NCI-H2081 (cell line): Measurements from ENCODE around the gene HAUS8.
"Not testable (repeated sequence)": the region's sequence is repeated elsewhere in the genome, so short reads cannot be mapped to it uniquely, and the experiment has no call there.

Experiments
- DNase-seq, 2 experiments: peaks; one replicate each; lab custom pipeline; 2025; lab: John Stamatoyannopoulos, UW

HAUS8 gene

GRCh38 chr19:17035842-17036424, 39.3 kb downstream of the HAUS8 start:
- DNase-seq: no peak

- no peak for DNase-seq
Measured at GRCh38 chr19:17031741-17032140, 43.5 kb downstream of the HAUS8 start.

- no peak for DNase-seq
Measured at GRCh38 chr19:17027535-17027975, 47.7 kb downstream of the HAUS8 start.

GRCh38 chr19:17026706-17027534, 48.3 kb downstream of the HAUS8 start, which contains the start of gene CPAMD8:
Gene CPAMD8, minus strand, starts transcription at chr19:17026810. Its CDS starts 168 bp downstream, at chr19:17026642.
- no peak for DNase-seq

- DNase-seq: no peak
Measured at GRCh38 chr19:17025991-17026658, 49.1 kb downstream of the HAUS8 start.

- DNase-seq: no peak
Measured at GRCh38 chr19:17025361-17025760, 49.9 kb downstream of the HAUS8 start.

GRCh38 chr19:17024941-17025340, 50.3 kb downstream of the HAUS8 start:
- not testable (repeated sequence) for DNase-seq

- DNase-seq: no peak
Measured at GRCh38 chr19:17023805-17024204, 51.4 kb downstream of the HAUS8 start.

GRCh38 chr19:17022738-17023137, 52.5 kb downstream of the HAUS8 start:
- no peak for DNase-seq

GRCh38 chr19:17021793-17022590, 53.3 kb downstream of the HAUS8 start:
- DNase-seq: no peak

- DNase-seq: no peak
Measured at GRCh38 chr19:17021328-17021727, 53.9 kb downstream of the HAUS8 start.

- no peak for DNase-seq
Measured at GRCh38 chr19:17020823-17021222, 54.4 kb downstream of the HAUS8 start.

GRCh38 chr19:17020385-17020784, 54.9 kb downstream of the HAUS8 start:
- DNase-seq: no peak

GRCh38 chr19:17014212-17014861, 60.9 kb downstream of the HAUS8 start:
- DNase-seq: not testable (repeated sequence)

- DNase-seq: no peak
Measured at GRCh38 chr19:17011485-17011884, 63.8 kb downstream of the HAUS8 start.

- no peak for DNase-seq
Measured at GRCh38 chr19:17006579-17006978, 68.7 kb downstream of the HAUS8 start.

- DNase-seq: no peak
Measured at GRCh38 chr19:17005000-17005399, 70.3 kb downstream of the HAUS8 start.

- DNase-seq: no peak
Measured at GRCh38 chr19:17004386-17004785, 70.9 kb downstream of the HAUS8 start.

- DNase-seq: no peak
Measured at GRCh38 chr19:17002455-17002854, 72.8 kb downstream of the HAUS8 start.

GRCh38 chr19:17001603-17002183, 73.6 kb downstream of the HAUS8 start:
- DNase-seq: no peak
